ENCODE measurements around the gene PPWD1. TPM values are rescaled to one million over a fixed set of nuclear protein-coding genes. Genes with fewer than 3 reads are reported as not detected.
A peak's percentile ranks its signal among the peaks of the same experiment; 100 is the strongest.

Gene PPWD1
- 25.6 TPM for polyA plus RNA-seq

DNA sequence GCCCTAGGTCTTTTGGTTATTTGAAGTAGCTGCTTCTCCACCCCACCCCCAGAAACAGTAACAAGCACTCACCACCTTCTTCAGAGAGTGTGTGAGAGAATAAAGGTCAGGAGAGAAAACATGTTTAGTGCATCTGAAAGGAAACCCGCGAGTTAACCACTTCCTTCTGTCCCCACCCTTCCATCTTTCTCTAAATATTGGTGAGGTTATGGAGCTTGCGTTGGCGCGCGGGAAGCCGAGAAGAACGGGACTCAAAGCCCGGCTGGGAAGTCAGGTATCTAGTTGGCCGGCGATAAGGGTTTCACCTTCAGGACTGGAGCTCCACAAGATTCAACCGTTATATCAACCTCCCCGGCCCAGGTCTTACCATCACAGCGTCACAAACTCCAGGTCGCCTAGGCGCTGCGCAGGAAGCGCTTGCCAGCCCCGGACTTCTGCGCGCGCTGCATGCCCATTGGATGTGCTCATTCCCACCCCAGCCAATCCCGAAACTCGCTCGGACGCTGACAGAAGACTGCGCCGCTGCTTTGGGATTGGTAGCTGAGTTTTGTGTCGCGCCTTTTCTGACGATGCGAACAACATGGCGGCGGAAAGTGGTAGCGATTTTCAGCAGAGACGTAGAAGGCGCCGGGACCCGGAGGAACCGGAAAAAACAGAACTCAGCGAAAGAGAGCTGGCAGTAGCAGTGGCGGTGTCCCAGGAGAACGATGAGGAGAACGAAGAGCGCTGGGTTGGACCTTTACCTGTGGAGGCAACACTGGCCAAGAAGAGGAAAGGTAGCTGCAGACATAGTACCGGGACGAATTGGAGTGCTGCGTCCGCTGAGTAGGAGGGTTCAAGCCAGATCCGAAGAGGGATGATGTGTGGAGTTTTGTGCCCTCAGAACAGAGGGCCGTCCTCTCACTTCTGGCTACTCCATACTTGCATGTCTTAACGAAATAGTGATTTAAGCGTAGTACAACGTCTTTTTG, at the start of gene PPWD1, which contains the start of gene CENPK:
TSS of gene PPWD1 (plus strand) at position 566 of the 971 bp plus-strand sequence. CDS start at position 581, 15 bp downstream.
TSS of gene CENPK (minus strand) at position 438 of the 971 bp plus-strand sequence. CDS start 8,261 bp downstream, outside the sequence.
- peak within 1 kb of the TSS; percentile 87 to 99 (median 99) for H3K27ac Mint-ChIP-seq
- no peaks in the 10 kb centered on the region for H3K9me3 Mint-ChIP-seq
- peaks cover 23 to 28% (median 28%) of the 10 kb centered on the region in 3 donors for H3K4me1 Mint-ChIP-seq
- no peaks in the 10 kb centered on the region for H3K27me3 Mint-ChIP-seq
- peak within 1 kb of the TSS; percentile 93 to 99 (median 98) for H3K4me3 Mint-ChIP-seq
- peaks cover 3% of the 10 kb centered on the region for H3K36me3 Mint-ChIP-seq

DNA sequence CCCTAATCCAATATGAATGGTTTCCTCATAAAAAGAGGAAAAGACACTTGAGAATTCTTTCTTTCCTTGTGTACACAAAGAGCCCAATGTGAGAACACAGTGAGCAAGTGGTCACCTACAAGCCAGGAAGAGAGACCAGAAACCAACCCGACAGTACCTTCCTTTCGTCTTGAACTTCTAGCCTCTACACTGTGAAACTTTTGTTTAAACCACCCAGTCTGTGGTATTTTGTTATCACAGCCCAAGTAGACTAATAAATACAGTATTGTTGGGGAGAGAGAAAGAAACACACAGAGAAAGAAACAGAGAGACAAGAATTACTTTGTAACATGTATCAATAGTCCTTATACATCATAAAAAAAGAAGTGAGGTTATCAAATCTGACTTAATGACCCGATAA, 37.4 kb upstream of the PPWD1 start:
- H3K27me3 Mint-ChIP-seq = no peaks in the 10 kb centered on the region
- H3K4me1 Mint-ChIP-seq = no peaks in the 10 kb centered on the region
- peaks cover 11% of the 10 kb centered on the region for H3K36me3 Mint-ChIP-seq
- H3K4me3 Mint-ChIP-seq = no peak overlapping the region
- H3K27ac Mint-ChIP-seq = no peak overlapping the region
- no peaks in the 10 kb centered on the region for H3K9me3 Mint-ChIP-seq

DNA sequence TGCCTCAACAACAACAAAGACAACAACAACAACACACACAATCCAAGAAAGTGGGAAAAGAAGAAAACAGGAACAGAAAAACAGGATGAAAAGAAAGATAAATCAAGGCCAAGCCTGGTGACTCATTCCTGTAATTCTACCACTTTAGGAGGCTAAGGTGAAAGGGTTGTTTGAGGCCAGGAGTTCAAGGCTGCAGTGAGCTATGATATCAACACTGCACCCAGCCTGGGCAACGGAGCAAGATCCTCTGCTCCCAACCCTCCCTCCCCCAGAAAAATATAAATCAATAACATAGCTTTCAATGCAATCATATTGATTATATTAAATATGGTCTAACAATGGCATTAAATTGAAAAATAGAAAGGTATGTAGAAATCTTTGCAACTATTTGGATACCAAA, 32.2 kb upstream of the PPWD1 start:
- Mint-ChIP-seq H3K4me1 (no peaks in the 10 kb centered on the region), H3K4me3 (no peak overlapping the region), H3K27ac (no peak overlapping the region), H3K27me3 (no peaks in the 10 kb centered on the region), H3K36me3 (peaks cover 11% of the 10 kb centered on the region), H3K9me3 (no peaks in the 10 kb centered on the region)

- Mint-ChIP-seq H3K27ac (no peak overlapping the region), H3K4me3 (no peak overlapping the region), H3K9me3 (no peaks in the 10 kb centered on the region), H3K4me1 (no peaks in the 10 kb centered on the region), H3K27me3 (no peaks in the 10 kb centered on the region), H3K36me3 (peaks cover 5% of the 10 kb centered on the region)
These were observed 27.5 kb upstream of the PPWD1 start for GRCh38 chr5:65535529-65535987.

DNA sequence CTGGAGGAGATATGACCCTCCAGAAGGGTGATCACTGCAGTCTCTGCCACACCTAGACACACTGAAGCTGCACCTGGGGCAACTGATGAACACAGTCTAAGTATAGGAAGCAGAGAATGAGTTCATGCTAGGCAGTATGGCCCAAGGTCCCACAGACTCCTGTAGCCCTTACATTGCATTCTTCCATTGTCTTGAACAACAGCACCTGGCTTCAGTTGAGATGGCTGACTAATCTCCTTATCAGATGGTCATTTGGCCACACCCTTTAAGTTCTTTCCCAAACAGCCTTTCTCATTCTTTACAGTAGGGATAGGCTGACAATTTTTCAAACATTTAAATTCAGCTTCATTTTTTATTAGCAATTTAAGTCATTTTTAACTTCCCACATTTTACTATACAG, 23.3 kb upstream of the PPWD1 start:
- Mint-ChIP-seq H3K27ac (no peak overlapping the region), H3K4me1 (no peaks in the 10 kb centered on the region), H3K4me3 (no peak overlapping the region), H3K27me3 (no peaks in the 10 kb centered on the region), H3K36me3 (peaks cover 15% of the 10 kb centered on the region), H3K9me3 (no peaks in the 10 kb centered on the region)

GRCh38 chr5:65544473-65544872, 18.6 kb upstream of the PPWD1 start:
- Mint-ChIP-seq H3K27me3 (no peaks in the 10 kb centered on the region), H3K9me3 (no peaks in the 10 kb centered on the region), H3K36me3 (peaks cover 22% of the 10 kb centered on the region), H3K27ac (no peak overlapping the region), H3K4me1 (no peaks in the 10 kb centered on the region), H3K4me3 (no peak overlapping the region)

GRCh38 chr5:65546141-65546540, 17.0 kb upstream of the PPWD1 start:
- Mint-ChIP-seq H3K27me3 (no peaks in the 10 kb centered on the region), H3K4me3 (no peak overlapping the region), H3K36me3 (peaks cover 20% of the 10 kb centered on the region), H3K9me3 (no peaks in the 10 kb centered on the region), H3K4me1 (no peaks in the 10 kb centered on the region), H3K27ac (no peak overlapping the region)

DNA sequence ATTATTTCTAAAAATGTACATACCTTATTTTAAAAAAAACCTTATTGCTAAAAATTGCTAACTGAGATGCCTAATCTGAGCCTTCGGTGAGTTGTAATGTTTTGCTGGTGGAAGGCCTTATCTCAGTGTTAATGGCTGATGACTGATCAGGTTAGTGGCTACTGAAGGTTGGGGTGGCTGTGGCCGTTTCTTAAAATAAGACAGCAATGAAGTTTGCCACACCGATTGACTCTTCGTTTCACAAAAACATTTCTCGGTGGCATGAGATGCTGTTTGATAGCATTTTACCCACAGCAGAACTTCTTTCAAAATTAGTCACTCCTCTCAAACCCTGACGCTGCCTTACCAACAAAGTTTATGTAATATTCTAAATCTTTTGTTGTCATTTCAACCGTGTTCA, 14.8 kb upstream of the PPWD1 start:
- no peaks in the 10 kb centered on the region for H3K27me3 Mint-ChIP-seq

GRCh38 chr5:65553941-65554340, 9.2 kb upstream of the PPWD1 start:
- Mint-ChIP-seq H3K4me3 (no peak overlapping the region), H3K27me3 (no peaks in the 10 kb centered on the region), H3K27ac (no peak overlapping the region), H3K9me3 (no peaks in the 10 kb centered on the region), H3K36me3 (no peaks in the 10 kb centered on the region), H3K4me1 (peaks cover 0 to 2% (median 0%) of the 10 kb centered on the region in 3 donors)

More for the DNA sequence above, 14.8 kb upstream of the PPWD1 start:
- no peak overlapping the region for H3K4me3 Mint-ChIP-seq
- no peaks in the 10 kb centered on the region for H3K4me1 Mint-ChIP-seq
- no peaks in the 10 kb centered on the region for H3K9me3 Mint-ChIP-seq
- peaks cover 16% of the 10 kb centered on the region for H3K36me3 Mint-ChIP-seq
- H3K27ac Mint-ChIP-seq = peak overlapping the region in 1 of 3 donors; percentile 51

- H3K27me3 Mint-ChIP-seq = no peaks in the 10 kb centered on the region
- H3K27ac Mint-ChIP-seq = no peak overlapping the region
- H3K4me3 Mint-ChIP-seq = no peak overlapping the region
- H3K4me1 Mint-ChIP-seq = peaks cover 0 to 2% (median 0%) of the 10 kb centered on the region in 3 donors
- no peaks in the 10 kb centered on the region for H3K9me3 Mint-ChIP-seq
- no peaks in the 10 kb centered on the region for H3K36me3 Mint-ChIP-seq
These were observed 7.8 kb upstream of the PPWD1 start for GRCh38 chr5:65555287-65555686.

- Mint-ChIP-seq H3K36me3 (no peaks in the 10 kb centered on the region), H3K27ac (no peak overlapping the region), H3K4me1 (peaks cover 0 to 2% (median 0%) of the 10 kb centered on the region in 3 donors), H3K27me3 (no peaks in the 10 kb centered on the region), H3K4me3 (no peak overlapping the region), H3K9me3 (no peaks in the 10 kb centered on the region)
These were observed 6.9 kb upstream of the PPWD1 start for GRCh38 chr5:65556181-65556580.

GRCh38 chr5:65556718-65557117, 6.4 kb upstream of the PPWD1 start:
- H3K27me3 Mint-ChIP-seq = no peaks in the 10 kb centered on the region
- H3K27ac Mint-ChIP-seq = no peak overlapping the region
- peak overlapping the region in 1 of 4 donors; percentile 55 for H3K4me3 Mint-ChIP-seq
- no peaks in the 10 kb centered on the region for H3K36me3 Mint-ChIP-seq
- H3K4me1 Mint-ChIP-seq = peaks cover 0 to 3% (median 0%) of the 10 kb centered on the region in 3 donors
- H3K9me3 Mint-ChIP-seq = no peaks in the 10 kb centered on the region

GRCh38 chr5:65563777-65564176, 681 bp downstream of the PPWD1 start:
- peaks cover 23 to 28% (median 28%) of the 10 kb centered on the region in 3 donors for H3K4me1 Mint-ChIP-seq
- peak overlapping the region; percentile 93 to 99 (median 98) for H3K4me3 Mint-ChIP-seq
- H3K36me3 Mint-ChIP-seq = peaks cover 3% of the 10 kb centered on the region
- no peaks in the 10 kb centered on the region for H3K9me3 Mint-ChIP-seq
- H3K27me3 Mint-ChIP-seq = no peaks in the 10 kb centered on the region
- peak overlapping the region; percentile 87 to 99 (median 99) for H3K27ac Mint-ChIP-seq

GRCh38 chr5:65566505-65566904, 3.4 kb downstream of the PPWD1 start:
- Mint-ChIP-seq H3K9me3 (no peaks in the 10 kb centered on the region), H3K36me3 (peaks cover 3% of the 10 kb centered on the region), H3K4me1 (peaks cover 23 to 28% (median 28%) of the 10 kb centered on the region in 3 donors), H3K27ac (no peak overlapping the region), H3K27me3 (no peaks in the 10 kb centered on the region), H3K4me3 (peak overlapping the region in 1 of 4 donors; percentile 48)

GRCh38 chr5:65570598-65571226, 7.6 kb downstream of the PPWD1 start:
- Mint-ChIP-seq H3K9me3 (no peaks in the 10 kb centered on the region), H3K36me3 (peaks cover 4% of the 10 kb centered on the region), H3K27me3 (no peaks in the 10 kb centered on the region), H3K27ac (no peak overlapping the region), H3K4me1 (peaks cover 0 to 13% (median 7%) of the 10 kb centered on the region in 3 donors), H3K4me3 (no peak overlapping the region)

Data from IgD-negative memory B cell (primary cell).